ENCODE data around the gene FARP1.

The FARP1 gene

DNA sequence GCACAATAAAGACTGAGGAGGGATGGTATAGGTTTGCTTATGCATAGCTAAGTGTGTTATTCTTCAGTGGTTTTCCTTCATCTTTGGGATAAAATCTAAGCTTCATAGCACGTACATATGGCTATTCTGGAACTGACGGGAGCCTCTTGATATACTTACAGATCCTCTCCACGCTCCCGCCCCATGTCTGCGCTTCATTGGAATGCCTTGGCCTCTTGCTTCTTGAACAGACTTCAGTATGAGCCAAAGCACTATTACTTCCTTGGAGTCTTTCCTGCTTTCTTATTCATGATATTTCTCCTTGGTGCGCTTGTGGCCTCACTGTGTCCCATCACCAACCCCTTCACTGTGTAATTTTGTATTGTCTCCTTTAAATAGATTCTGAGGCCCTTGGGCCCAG lies 145.3 kb downstream of the FARP1 start:
- H3K4me3 ChIP-seq (ENCODE audit: control insufficient read depth, low read depth, low read length): no peak overlapping the region
- no peak for DNase-seq (ENCODE audit: low read depth)
- TF ChIP-seq, protein P1, sequence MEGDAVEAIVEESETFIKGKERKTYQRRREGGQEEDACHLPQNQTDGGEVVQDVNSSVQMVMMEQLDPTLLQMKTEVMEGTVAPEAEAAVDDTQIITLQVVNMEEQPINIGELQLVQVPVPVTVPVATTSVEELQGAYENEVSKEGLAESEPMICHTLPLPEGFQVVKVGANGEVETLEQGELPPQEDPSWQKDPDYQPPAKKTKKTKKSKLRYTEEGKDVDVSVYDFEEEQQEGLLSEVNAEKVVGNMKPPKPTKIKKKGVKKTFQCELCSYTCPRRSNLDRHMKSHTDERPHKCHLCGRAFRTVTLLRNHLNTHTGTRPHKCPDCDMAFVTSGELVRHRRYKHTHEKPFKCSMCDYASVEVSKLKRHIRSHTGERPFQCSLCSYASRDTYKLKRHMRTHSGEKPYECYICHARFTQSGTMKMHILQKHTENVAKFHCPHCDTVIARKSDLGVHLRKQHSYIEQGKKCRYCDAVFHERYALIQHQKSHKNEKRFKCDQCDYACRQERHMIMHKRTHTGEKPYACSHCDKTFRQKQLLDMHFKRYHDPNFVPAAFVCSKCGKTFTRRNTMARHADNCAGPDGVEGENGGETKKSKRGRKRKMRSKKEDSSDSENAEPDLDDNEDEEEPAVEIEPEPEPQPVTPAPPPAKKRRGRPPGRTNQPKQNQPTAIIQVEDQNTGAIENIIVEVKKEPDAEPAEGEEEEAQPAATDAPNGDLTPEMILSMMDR (conservative IDR thresholded peaks at IDR 0.05; ENCODE audit: control insufficient read depth, insufficient read depth, low read depth, low read length): no peak

DNA sequence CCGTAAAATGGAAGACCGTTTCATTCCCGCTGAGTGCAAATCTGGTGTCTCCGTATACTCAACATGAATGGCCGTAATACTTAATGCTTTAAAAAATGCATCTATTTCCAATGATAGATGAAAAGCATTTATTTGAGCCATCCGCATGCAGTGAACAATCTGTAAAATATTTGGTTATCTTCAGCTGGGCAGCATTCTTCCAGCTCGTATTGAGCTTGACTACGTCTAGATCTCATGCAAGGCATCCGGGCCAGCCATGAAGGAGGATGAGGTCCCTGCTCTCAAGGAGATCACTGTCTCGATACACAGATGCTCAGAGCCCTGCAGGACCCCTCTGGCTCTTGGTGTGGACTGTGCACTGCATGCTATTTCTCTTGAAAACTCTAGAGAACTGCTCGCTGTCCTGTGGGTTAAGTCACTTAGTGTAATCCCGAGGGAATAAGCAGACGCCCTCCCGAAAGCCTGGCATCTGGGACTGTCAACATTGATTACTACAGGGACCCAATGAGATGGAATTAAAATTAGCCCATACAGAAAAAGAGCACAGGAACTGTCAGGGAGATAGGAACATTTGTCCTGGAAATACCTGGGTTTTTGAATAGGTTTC lies 146.5 kb downstream of the FARP1 start:
- TF ChIP-seq, protein P1 (conservative IDR thresholded peaks at IDR 0.05; ENCODE audit: control insufficient read depth, insufficient read depth, low read depth, low read length): no peak
- no peak for DNase-seq (ENCODE audit: low read depth)
- H3K4me3 ChIP-seq (ENCODE audit: control insufficient read depth, low read depth, low read length): no peak overlapping the region

DNA sequence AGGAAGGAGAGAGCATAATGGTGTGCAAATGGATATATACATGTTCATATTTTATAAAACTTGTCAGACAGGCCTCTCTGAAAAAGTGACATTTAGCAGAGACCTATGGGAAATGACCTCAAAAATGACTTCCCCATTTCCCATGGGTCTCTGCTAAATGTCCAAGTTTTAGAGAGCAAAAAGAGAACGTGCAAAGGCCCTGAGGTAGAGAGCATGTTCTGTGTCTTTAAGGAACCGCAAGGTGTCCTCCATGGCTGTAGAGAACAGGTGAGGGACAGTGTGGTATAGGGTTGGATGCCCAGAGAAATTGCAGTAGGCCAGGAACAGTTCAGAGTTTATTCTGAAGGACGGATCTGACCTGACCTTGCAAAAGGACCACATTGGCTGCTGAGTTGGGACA lies 147.4 kb downstream of the FARP1 start:
- no peak overlapping the region for H3K4me3 ChIP-seq (ENCODE audit: control insufficient read depth, low read depth, low read length)
- TF ChIP-seq, protein P1 (conservative IDR thresholded peaks at IDR 0.05; ENCODE audit: control insufficient read depth, insufficient read depth, low read depth, low read length): no peak
- no peak for DNase-seq (ENCODE audit: low read depth)

DNA sequence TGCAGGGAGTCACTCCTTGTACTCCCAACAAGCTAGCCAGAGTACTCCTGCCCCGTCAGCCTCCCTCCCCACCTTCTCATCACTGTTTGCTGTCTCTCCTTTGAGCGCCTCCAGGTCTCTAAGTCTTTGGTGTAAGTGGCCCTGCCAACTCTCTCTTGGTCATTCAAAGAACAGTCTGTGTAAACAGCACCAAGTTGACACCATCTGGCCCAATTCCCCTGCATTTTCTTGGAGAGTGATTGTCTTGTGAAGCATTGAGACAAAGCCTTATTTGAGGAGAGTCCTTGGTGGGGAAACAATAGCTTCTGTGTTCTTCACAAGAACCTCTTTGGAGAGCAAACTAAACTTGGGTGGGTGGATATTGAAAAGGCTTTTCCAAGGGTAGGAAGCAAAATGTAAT lies 148.8 kb downstream of the FARP1 start:
- no peak overlapping the region for H3K4me3 ChIP-seq (ENCODE audit: control insufficient read depth, low read depth, low read length)
- no peak for DNase-seq (ENCODE audit: low read depth)
- TF ChIP-seq, protein P1 (conservative IDR thresholded peaks at IDR 0.05; ENCODE audit: control insufficient read depth, insufficient read depth, low read depth, low read length): no peak

DNA sequence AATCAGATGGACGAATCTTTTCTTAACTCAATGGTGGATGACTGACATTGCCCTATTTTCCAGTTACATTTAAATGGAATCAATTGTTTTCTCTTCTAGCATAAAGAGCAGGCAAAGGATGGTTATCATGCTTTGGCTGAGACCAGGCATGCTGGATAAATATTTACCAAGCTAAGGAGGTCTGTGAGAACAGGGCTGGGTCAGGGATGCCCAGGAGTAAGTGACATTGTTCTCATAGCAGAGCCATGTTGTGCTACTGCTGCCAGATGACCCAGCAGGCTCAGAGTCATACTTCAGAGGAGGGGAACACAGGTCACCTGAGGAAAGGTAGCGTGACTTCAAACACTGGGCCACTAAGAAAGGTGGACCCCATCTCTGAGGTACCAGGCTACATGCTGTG lies 150.2 kb downstream of the FARP1 start:
- no peak for DNase-seq (ENCODE audit: low read depth)
- H3K4me3 ChIP-seq (ENCODE audit: control insufficient read depth, low read depth, low read length): no peak overlapping the region
- TF ChIP-seq, protein P1 (conservative IDR thresholded peaks at IDR 0.05; ENCODE audit: control insufficient read depth, insufficient read depth, low read depth, low read length): no peak

DNA sequence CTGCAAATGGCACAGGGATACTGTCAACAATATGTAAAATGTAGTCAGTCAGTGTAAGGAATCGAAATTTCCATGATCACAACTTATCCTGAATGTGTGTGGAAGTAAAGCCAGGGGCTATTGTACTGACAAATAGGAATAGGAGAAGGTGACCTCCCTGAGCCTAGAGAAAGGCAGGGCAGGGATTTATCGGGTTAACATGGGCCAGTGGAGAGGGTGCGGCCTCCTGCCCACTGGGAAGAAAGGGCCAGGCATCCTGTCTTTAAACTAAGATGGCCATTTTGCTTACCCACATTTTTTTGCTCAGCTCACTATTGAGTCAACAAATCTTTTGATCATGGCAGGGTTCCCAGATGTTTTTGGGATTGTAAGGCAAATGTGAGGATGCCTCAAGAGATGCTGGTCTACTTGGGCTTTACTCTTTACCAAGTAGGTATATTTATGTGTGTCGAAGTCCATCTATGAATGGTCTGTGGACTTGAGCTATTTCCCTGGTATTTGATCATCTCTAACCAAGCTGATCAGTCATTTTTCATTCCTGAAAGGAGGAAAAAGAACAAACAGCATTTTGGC lies 150.8 kb downstream of the FARP1 start:
- TF ChIP-seq, protein P1 (conservative IDR thresholded peaks at IDR 0.05; ENCODE audit: control insufficient read depth, insufficient read depth, low read depth, low read length): no peak
- no peak overlapping the region for H3K4me3 ChIP-seq (ENCODE audit: control insufficient read depth, low read depth, low read length)
- DNase-seq (ENCODE audit: low read depth): peak; percentile 47
